ENCODE measurements around the gene ZFP92.

The ZFP92 gene

DNA sequence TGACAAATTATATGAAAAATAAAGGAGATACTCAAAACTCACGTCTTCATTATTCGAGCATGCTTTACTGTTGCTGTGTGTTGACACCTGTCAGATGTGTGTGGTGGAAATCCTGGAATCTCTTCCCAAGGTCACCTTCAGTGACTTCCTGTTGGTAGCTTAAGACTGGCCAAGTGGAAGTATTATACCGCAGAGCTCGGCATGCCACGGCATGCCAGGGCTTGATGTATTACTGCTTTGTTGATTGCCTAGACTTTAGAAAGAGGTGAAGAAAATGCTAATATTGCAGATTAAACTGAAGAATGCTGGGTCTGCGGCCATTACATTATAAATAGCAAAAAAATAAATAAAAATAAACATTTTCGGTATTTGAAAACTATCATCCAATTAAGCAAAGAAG lies 30.0 kb downstream of the ZFP92 start:
- no peak for DNase-seq

DNA sequence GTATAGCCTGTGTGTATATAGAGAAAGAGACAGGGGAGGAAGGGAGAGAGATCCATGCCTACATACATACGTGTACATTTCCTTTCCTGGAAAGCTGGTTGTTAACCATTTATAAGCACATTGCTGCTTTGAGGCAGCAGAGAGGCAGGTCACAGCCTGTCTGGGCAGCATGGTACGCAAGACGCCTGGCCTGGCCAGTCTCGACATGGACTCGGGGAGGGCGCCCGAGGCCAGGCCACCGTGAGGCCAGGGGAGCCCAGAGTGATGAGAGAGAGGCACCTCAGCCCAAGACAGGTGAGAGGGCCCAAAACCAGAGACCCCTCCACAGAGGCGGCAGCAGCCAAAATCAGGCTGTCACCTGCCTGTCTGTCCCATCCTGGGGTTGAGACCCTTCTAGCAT lies 30.7 kb downstream of the ZFP92 start:
- DNase-seq, result no peak

DNA sequence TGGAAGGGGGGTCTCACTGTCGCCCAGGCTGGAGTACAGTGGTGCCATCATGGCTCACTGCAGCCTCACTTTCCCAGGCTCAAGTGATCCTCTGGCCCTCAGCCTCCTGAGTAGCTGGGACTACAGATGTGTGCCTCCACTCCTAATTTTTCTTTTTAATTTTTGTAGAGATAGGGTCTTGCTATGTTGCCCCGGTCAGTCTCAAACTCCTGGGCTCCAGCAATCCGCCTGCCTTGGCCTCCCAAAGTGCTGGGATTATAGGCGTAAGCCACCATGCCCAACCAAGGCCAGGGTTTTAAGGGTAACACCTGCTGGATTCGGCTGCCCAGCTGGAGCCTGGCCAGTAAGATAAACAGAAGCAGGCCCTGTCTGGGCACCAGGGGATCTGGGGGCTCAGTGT lies 31.2 kb downstream of the ZFP92 start:
- no peak for DNase-seq

- DNase-seq, result no peak
Observed at GRCh38 chrX:153443476-153444332, 32.4 kb downstream of the ZFP92 start.

GRCh38 chrX:153444333-153445011 lies 33.2 kb downstream of the ZFP92 start:
- DNase-seq, result no peak

GRCh38 chrX:153445106-153445855 lies 34.0 kb downstream of the ZFP92 start:
- DNase-seq, result no peak

DNA sequence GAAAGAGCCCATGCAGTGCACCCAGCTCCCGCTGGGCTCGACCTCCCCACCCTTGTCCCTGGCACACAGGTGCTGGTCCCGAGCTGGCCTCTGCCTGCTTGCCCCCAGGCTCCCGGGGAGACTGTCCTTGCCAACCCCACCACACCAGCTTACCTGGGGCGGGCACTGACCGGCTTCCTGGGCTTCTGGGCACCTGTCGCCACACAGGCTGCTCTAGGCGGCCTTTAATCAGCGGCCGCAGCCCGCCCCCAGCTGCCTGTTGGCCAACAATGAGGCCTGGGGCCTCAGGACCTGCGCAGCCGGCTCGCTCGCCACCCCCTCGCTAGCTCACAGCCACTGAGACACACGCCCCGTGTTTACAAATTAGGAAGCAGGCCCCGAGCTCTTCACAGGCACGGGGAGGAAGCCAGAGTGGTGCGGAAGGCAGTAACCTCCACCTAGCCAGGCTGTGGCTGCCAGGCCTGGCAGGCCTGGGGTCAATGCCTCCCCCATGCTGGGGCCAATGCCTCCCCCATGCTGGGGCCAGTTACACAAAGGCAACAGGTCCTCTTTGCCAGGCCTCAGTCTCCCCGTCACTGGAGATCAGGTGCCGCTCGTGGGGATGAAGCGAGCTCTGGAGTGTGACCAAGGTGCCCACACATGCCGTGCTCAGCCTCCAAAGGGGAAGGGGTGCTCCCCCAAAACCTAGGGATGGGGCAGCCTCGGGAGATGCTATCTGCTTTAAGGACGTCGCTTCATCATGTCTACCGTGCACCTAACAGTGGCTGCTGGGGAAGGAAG lies 34.8 kb downstream of the ZFP92 start, which contains the start of gene TREX2:
TREX2 (minus strand) TSS at position 201 of the 780 bp plus-strand sequence. CDS start 626 bp downstream, outside the sequence.
- DNase-seq, result no peak

- DNase-seq, result no peak
Observed at GRCh38 chrX:153446636-153446936, 35.3 kb downstream of the ZFP92 start.

DNA sequence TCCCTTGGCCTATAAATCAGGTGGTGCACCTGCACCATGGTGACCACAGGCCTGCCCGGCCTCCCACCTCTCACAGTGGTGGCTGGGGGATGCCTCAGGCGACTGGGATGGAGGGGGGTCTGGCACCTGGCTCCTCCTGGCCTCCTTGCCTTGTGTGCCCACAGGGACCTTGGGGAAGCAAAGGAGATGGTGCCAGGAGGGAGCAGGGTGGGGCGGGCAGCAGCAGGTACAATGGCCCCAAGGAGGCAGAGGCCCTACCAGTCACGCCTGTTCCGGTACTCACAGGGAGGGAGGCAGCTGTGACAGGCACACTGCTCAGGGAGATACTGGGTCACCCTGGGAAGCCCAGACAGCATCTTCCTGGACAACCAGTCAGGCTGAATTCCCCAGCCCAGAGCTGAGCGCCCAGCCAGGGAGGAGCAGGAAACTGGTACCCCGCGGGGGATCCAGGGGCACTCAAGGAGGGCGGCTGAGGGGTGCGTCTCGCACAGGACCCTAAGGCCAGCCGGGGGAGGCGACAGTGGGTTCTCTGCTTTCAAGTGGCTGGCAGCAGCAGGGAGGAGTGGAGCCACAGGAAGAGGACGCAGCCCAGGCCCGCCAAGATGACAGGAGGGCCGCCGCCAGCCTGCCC lies 35.8 kb downstream of the ZFP92 start:
- DNase-seq, result no peak

DNA sequence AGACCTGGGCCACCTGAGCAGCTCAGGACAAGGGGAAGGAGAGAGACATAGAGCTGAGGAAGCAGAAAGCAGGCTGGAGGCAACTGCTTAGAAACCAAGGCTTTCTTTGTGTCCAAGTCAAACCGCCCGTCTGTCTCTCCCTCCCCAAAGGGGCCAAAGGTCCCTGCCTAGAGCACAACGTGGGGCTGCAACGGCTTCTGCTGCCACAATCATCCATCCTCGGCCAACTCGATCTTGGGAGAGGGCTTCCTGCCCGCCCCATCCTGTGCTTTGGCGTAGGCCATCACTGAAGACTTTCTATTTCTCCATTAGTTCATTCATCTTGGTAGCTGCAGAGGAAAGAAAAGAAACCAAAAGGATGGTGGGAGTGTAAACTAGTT lies 36.3 kb downstream of the ZFP92 start:
- no peak for DNase-seq

- DNase-seq, result no peak
Observed at GRCh38 chrX:153448556-153449367, 37.5 kb downstream of the ZFP92 start.

DNA sequence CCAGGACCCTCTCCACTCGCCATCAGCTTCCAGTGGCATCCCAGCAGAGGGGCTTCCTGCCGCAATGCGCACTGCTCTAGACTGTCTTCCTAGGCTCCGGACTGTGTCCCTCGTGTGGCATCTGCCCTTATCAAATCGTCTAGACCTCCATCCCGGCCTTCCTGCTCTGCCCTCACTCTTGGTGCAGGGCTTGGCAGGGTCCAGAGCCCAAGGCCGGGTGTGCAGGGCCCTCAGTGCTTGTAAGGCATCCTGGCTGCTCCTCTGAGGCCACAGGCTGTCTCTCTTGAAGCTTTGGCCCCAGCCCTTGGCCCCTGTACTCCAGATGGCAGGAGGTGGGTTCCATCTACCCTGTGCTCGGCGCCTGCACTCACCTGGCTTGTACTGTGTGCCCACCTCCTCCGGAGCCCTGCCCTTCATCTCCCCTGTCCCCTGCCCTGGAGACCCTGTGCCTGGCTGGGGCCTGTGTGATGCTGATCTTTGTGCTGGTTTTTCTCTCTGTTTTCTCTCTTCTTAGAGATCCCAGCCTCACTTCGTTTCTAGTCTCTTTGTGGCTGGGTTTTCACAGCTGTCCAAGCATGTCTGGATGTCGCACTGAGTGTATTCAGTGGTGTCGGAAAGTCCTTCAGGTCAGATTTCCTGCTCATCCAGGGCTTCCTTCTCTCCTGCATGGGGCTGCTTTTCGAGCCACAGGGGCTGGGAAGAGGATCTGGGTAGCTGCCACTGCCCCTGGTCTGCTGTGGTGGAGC lies 38.3 kb downstream of the ZFP92 start:
- no peak for DNase-seq

GRCh38 chrX:153450114-153450948 lies 39.1 kb downstream of the ZFP92 start:
- no peak for DNase-seq

DNA sequence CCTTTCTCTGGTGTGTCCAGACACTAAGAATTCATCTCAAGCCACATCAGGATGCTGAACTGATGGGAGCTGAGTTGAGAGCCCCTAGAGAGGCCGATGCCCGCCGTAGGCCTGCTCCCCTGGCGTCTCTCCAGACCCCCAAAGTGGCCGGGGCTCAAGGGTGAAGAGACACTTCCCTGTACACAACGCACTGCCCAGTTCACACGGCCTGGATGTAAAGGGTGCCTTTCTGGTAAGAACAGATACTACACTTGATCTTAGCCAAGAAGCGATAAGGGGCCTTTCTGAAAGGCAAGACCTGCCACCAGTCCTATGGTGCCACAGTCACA lies 39.6 kb downstream of the ZFP92 start:
- no peak for DNase-seq

DNA sequence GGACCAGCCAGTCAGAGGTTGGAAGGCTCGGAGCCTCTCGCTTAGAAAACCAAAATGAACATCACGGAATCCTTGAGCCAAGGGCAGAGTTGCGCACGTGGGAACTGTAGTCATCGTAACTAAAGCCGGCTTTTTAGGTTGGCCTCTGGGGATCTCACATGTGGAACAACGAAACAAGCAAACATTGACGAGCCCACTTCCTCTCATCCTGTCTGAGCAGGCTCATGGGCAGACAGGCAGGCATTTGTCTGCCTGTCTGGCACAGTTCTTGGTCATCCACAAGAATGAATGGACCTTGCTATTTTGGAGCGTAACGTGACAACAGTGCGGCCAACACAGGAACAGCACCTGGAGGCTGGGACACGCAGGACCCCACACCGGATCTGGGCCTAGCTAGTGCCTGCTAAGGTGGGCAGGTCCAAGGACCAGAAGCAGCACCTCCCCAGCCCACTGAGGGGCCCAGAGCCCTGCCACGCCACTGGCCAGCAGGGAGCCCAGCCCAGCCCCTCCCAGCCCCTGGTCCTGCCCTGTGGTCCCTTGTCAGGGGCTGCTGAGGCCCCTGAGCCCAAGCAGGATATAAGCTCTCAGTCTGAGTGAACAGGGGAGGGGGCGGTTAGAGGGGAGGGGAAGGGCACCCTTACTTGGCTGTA lies 43.8 kb downstream of the ZFP92 start:
- no peak for DNase-seq

DNA sequence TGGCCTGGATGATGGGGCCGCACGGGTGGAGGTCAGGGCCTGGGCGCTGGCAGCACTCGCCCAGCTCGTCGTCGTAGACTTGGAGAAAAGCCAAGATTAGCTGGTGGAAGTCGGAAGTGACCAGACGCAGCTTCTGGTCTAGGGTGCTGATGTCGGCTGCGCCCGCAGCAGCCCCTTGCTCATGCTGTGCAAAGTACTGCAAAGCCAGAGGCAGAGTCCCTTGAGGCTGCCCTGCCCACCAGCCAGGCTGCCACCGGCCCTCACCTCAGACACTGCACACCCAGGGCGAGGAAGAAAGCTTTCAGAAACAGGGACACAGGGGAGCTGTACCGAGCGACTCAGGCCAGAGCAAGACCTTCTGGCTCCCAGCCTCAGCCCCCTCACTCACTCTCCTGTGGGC lies 44.3 kb downstream of the ZFP92 start:
- DNase-seq, result no peak

GRCh38 chrX:153456161-153456560 lies 44.9 kb downstream of the ZFP92 start:
- DNase-seq, result no peak

DNA sequence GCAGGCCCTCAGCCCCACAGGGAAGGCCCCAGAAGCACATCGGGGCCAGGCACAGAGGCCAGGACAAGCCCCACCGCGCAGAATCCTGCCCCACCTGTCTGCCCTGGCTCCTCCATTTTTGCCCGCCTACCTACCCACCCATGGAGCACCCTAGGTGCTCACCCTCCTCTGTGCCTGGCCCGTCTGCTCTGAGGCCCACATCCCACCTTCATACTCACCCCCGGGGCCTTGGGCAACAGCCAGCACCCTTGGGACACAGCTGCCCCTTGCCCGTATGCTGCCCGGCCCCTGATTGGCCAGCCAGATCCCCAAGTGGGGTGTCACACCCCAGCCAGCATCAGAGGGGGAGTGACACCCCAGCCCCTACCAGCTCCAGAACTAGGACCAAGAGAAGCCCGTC lies 45.4 kb downstream of the ZFP92 start:
- no peak for DNase-seq

DNA sequence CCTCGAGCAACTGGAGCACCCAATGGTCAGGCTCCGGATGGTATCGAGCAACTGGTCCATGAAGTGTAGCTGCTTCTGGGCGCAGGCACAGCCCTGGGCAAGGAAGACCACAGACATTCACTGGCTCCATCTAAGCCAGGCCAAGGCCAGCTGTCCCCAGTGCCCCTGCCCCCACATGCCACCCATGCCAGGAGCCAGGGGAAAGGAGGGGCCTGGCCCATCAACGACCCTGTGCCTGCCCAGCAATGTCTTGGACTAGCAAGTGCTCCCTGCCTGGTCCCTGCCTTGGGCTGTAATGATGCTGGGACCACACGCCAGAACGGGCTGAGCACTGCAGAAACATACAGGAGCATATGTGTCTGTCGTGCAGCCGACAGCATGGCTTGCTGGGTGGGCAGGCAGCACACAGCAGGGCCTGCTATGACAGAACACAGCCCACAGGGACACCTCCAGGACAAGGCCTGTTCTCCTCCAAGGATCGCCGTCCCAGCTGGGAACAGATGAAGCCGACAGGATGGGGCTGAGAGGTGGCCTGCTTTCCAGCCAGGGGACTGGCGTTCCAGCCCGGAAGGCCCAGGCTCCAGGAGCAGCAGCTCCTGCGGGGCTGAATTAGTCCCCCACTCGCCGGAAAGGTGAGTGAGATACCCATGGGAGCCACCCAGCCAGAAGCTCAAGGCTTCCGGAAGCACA lies 46.0 kb downstream of the ZFP92 start:
- no peak for DNase-seq
